Astrocyte (in vitro differentiated cells and primary cell): ENCODE results near the gene REEP3. TPM values are rescaled to one million over a fixed set of nuclear protein-coding genes. Genes with fewer than 3 reads are reported as not detected.

Experiments
- DNase-seq: peaks from one replicate; pipeline ENCODE4 v3.0.0-alpha.2; 2010; ENCODE audit warnings: low read depth
- FAIRE-seq: peaks from 2 replicates; lab custom pipeline; 2011; peaks lifted over from hg19 to GRCh38; lab: Jason Lieb, UNC
- H2AFZ ChIP-seq: 2 replicates; pipeline ENCODE4 v1.6.0; 2012; ENCODE audit warnings: low read depth, low read length, inconsistent platforms
- H3K27ac ChIP-seq: 2 replicates; pipeline ENCODE4 v1.5.1; 2011; ENCODE audit warnings: low read depth, low read length, inconsistent platforms
- H3K27me3 ChIP-seq: 2 replicates; pipeline ENCODE4 v1.6.0; 2011; ENCODE audit warnings: low read length, inconsistent platforms; ENCODE audit not compliant: insufficient read depth
- H3K36me3 ChIP-seq: 2 replicates; pipeline ENCODE4 v1.5.1; 2011; ENCODE audit warnings: low read length, inconsistent platforms; ENCODE audit not compliant: insufficient read depth
- H3K4me1 ChIP-seq: 2 replicates; pipeline ENCODE4 v1.5.1; 2011; ENCODE audit warnings: low read length, inconsistent platforms; ENCODE audit not compliant: insufficient read depth
- H3K4me2 ChIP-seq: 2 replicates; pipeline ENCODE4 v1.6.0; 2012; ENCODE audit warnings: low read length, inconsistent platforms
- H3K4me3 ChIP-seq: 2 replicates; pipeline ENCODE4 v1.5.1; 2011; ENCODE audit warnings: low read depth, mild to moderate bottlenecking, low read length, inconsistent platforms; ENCODE audit not compliant: insufficient read depth
- H3K79me2 ChIP-seq: 2 replicates; pipeline ENCODE4 v1.6.0; 2012; ENCODE audit warnings: mild to moderate bottlenecking, low read length, inconsistent platforms; ENCODE audit not compliant: insufficient read depth
- H3K9ac ChIP-seq: 2 replicates; pipeline ENCODE4 v1.6.0; 2012; ENCODE audit warnings: mild to moderate bottlenecking, low read length, inconsistent platforms
- H3K9me3 ChIP-seq: 2 replicates; pipeline ENCODE4 v1.5.1; 2012; ENCODE audit warnings: low read depth, mild to moderate bottlenecking, low read length, inconsistent platforms; ENCODE audit not compliant: insufficient read depth
- H4K20me1 ChIP-seq: 2 replicates; pipeline ENCODE4 v1.6.0; 2012; ENCODE audit warnings: low read length, inconsistent platforms; ENCODE audit not compliant: insufficient read depth
- H3K27ac Mint-ChIP-seq: one replicate; pipeline ENCODE4 v1.8.0; 2021; ENCODE audit warnings: mild to moderate bottlenecking, mixed read lengths; ENCODE audit not compliant: unreplicated experiment
- H3K27me3 Mint-ChIP-seq: one replicate; pipeline ENCODE4 v1.8.0; 2021; ENCODE audit warnings: low read depth, mixed read lengths; ENCODE audit not compliant: unreplicated experiment
- H3K36me3 Mint-ChIP-seq: one replicate; pipeline ENCODE4 v1.8.0; 2021; ENCODE audit warnings: low read depth, mixed read lengths; ENCODE audit not compliant: unreplicated experiment
- H3K4me1 Mint-ChIP-seq: one replicate; pipeline ENCODE4 v1.8.0; 2021; ENCODE audit warnings: low read depth, mixed read lengths; ENCODE audit not compliant: unreplicated experiment
- H3K4me3 Mint-ChIP-seq: one replicate; pipeline ENCODE4 v1.8.0; 2021; ENCODE audit warnings: mild to moderate bottlenecking, moderate library complexity, mixed read lengths; ENCODE audit not compliant: unreplicated experiment
- H3K9me3 Mint-ChIP-seq: one replicate; pipeline ENCODE4 v1.8.0; 2021; ENCODE audit warnings: mild to moderate bottlenecking, mixed read lengths; ENCODE audit not compliant: unreplicated experiment
- EZH2 ChIP-seq: IDR thresholded peaks from 2 replicates; pipeline ENCODE4 v1.6.1; 2012; ENCODE audit warnings: mild to moderate bottlenecking, low read length, inconsistent platforms; ENCODE audit not compliant: insufficient read depth
- total RNA-seq: library from RNA; stranded (reverse); gene quantifications from 2 replicates; pipeline ENCODE4 v1.2.1, GENCODE V29; 2021
- TF ChIP-seq, protein P1 (sequence below): IDR thresholded peaks from 2 replicates; pipeline ENCODE4 v1.5.1; 2011; ENCODE audit warnings: low read depth, mild to moderate bottlenecking, inconsistent platforms, low read length, moderate library complexity; ENCODE audit not compliant: insufficient read depth

The REEP3 gene
- total RNA-seq, 1 donor from 2014 or later = 44.6 TPM

DNA sequence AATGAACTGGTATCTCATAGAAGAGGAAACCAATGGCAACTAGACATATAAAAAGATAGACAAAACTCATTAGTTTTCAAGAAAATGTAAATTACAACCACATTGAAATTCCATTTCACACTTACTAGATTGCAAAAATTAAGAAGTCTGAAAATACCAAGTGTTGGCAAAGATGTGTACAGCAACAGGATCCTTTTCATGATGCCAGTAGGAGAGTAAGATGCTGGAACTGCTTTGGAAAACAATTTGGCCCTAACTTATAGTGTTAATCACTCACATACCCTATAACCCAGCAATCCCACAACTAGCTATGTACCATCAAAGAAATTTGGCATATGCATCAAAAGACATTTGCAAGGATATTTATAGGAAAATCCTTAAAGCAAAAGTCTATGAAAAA lies 15.5 kb downstream of the REEP3 start:
- H4K20me1 ChIP-seq = peaks cover 26% of the 10 kb centered on the region
- no peak for FAIRE-seq
- no peak overlapping the region for H3K27ac Mint-ChIP-seq

GRCh38 chr10:63537536-63537935 lies 16.3 kb downstream of the REEP3 start:
- Histone ChIP-seq H4K20me1 (peaks cover 25% of the 10 kb centered on the region), H3K27ac (no peak overlapping the region), H3K4me2 (no peak overlapping the region), H3K9ac (no peak overlapping the region), H2AFZ (no peak overlapping the region), H3K4me3 (no peak overlapping the region), H3K36me3 (no peaks in the 10 kb centered on the region), H3K9me3 (no peaks in the 10 kb centered on the region), H3K27me3 (no peaks in the 10 kb centered on the region), H3K79me2 (peaks cover 81% of the 10 kb centered on the region), H3K4me1 (no peaks in the 10 kb centered on the region)
- DNase-seq (no peak), FAIRE-seq (no peak)
- Mint-ChIP-seq H3K4me3 (no peak overlapping the region), H3K27me3 (no peaks in the 10 kb centered on the region), H3K27ac (no peak overlapping the region), H3K36me3 (peaks cover 2% of the 10 kb centered on the region), H3K9me3 (no peaks in the 10 kb centered on the region), H3K4me1 (no peaks in the 10 kb centered on the region)
- TF ChIP-seq EZH2 = no peak
- TF ChIP-seq, protein P1, sequence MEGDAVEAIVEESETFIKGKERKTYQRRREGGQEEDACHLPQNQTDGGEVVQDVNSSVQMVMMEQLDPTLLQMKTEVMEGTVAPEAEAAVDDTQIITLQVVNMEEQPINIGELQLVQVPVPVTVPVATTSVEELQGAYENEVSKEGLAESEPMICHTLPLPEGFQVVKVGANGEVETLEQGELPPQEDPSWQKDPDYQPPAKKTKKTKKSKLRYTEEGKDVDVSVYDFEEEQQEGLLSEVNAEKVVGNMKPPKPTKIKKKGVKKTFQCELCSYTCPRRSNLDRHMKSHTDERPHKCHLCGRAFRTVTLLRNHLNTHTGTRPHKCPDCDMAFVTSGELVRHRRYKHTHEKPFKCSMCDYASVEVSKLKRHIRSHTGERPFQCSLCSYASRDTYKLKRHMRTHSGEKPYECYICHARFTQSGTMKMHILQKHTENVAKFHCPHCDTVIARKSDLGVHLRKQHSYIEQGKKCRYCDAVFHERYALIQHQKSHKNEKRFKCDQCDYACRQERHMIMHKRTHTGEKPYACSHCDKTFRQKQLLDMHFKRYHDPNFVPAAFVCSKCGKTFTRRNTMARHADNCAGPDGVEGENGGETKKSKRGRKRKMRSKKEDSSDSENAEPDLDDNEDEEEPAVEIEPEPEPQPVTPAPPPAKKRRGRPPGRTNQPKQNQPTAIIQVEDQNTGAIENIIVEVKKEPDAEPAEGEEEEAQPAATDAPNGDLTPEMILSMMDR = no peak

More for the DNA sequence above, 15.5 kb downstream of the REEP3 start:
- H3K4me3 Mint-ChIP-seq = no peak overlapping the region
- H3K4me1 ChIP-seq = no peaks in the 10 kb centered on the region
- H3K36me3 ChIP-seq = no peaks in the 10 kb centered on the region
- no peak overlapping the region for H3K9ac ChIP-seq
- no peaks in the 10 kb centered on the region for H3K27me3 ChIP-seq
- H3K4me1 Mint-ChIP-seq = no peaks in the 10 kb centered on the region
- no peak overlapping the region for H3K4me3 ChIP-seq
- H3K27me3 Mint-ChIP-seq = no peaks in the 10 kb centered on the region
- H3K36me3 Mint-ChIP-seq = peaks cover 2% of the 10 kb centered on the region
- no peak overlapping the region for H3K27ac ChIP-seq
- no peak overlapping the region for H3K4me2 ChIP-seq
- H3K9me3 Mint-ChIP-seq = no peaks in the 10 kb centered on the region
- H3K79me2 ChIP-seq = peaks cover 78% of the 10 kb centered on the region
- DNase-seq = no peak
- no peaks in the 10 kb centered on the region for H3K9me3 ChIP-seq
- no peak overlapping the region for H2AFZ ChIP-seq
- TF ChIP-seq, protein P1 = no peak
- TF ChIP-seq EZH2 = no peak

DNA sequence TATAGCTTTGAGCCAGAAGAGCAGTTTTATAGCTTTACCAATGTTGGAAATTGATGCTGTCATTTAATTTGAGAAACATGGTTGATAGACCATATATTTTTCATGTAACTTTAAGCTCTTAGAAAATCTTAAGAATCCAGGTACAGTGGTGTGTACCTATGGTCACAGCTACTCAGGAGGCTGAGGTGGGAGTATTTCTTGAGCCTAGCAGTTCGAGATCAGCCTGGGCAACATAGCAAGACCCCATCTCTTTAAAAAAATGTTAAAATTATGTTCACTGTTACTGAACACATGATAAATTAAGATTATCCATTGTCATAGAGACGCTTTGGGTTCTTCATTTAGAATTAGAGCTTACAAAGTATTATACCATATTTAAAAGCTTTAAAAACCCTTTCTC lies 18.2 kb downstream of the REEP3 start:
- H3K9me3 ChIP-seq = no peaks in the 10 kb centered on the region
- H3K4me3 ChIP-seq = no peak overlapping the region
- Mint-ChIP-seq H3K27me3 (no peaks in the 10 kb centered on the region), H3K36me3 (peaks cover 2% of the 10 kb centered on the region), H3K4me3 (no peak overlapping the region), H3K4me1 (peaks cover 6% of the 10 kb centered on the region), H3K27ac (no peak overlapping the region), H3K9me3 (no peaks in the 10 kb centered on the region)
- H3K4me1 ChIP-seq = no peaks in the 10 kb centered on the region
- H3K9ac ChIP-seq = no peak overlapping the region
- H3K4me2 ChIP-seq = no peak overlapping the region
- H3K79me2 ChIP-seq = peaks cover 76% of the 10 kb centered on the region
- DNase-seq (no peak), FAIRE-seq (no peak)
- H3K36me3 ChIP-seq = no peaks in the 10 kb centered on the region
- no peaks in the 10 kb centered on the region for H3K27me3 ChIP-seq
- no peak overlapping the region for H2AFZ ChIP-seq
- H3K27ac ChIP-seq = no peak overlapping the region
- TF ChIP-seq, protein P1 = no peak
- no peak for TF ChIP-seq EZH2
- peaks cover 13% of the 10 kb centered on the region for H4K20me1 ChIP-seq
